HG03460 (cell line): Measurements from ENCODE around the gene NDUFB6.
"Not testable (repeated sequence)": the region's sequence is repeated elsewhere in the genome, so short reads cannot be mapped to it uniquely, and the experiment has no call there.

Experiments used
- ATAC-seq: cut with Tn5 transposase; IDR thresholded peaks from one replicate; pipeline ENCODE4 v1.9.1; 2021; ENCODE audit not compliant: unreplicated experiment

The NDUFB6 gene

GRCh38 chr9:32524892-32525708, 47.9 kb downstream of the NDUFB6 start:
- ATAC-seq: peak; percentile 27

GRCh38 chr9:32524558-32524891, 48.4 kb downstream of the NDUFB6 start:
- not testable (repeated sequence) for ATAC-seq

- ATAC-seq: no peak
These were observed 49.0 kb downstream of the NDUFB6 start for GRCh38 chr9:32523910-32524309.

- no peak for ATAC-seq
These were observed 54.7 kb downstream of the NDUFB6 start for GRCh38 chr9:32518276-32518675.

- no peak for ATAC-seq
These were observed 56.7 kb downstream of the NDUFB6 start for GRCh38 chr9:32516241-32516640.

GRCh38 chr9:32508728-32509127, 64.2 kb downstream of the NDUFB6 start:
- ATAC-seq: no peak

GRCh38 chr9:32503008-32503407, 70.0 kb downstream of the NDUFB6 start:
- ATAC-seq: no peak
